Hair follicle dermal papilla cell (primary cell): Measurements from ENCODE around the gene ATCAY. TPM values are rescaled to one million over a fixed set of nuclear protein-coding genes. Genes with fewer than 3 reads are reported as not detected.

ENCODE experiments used
- small RNA-seq: library from RNA; depleted of rRNA; stranded (forward); fragments of <200 nt; gene quantifications from one replicate; pipeline ENCODE3, GENCODE V24; 2012
- total RNA-seq: library from RNA; depleted of rRNA; stranded (reverse); fragments of >200 nt; gene quantifications from 2 replicates; pipeline ENCODE4 v1.2.3, GENCODE V29; 2012

ATCAY gene
- total RNA-seq, result not detected in 2 replicates

GRCh38 chr19:3880471-3881271 is at the start of gene ATCAY:
Gene ATCAY, plus strand, starts transcription at chr19:3880685. Its CDS starts 5,083 bp downstream, at chr19:3885768.

GRCh38 chr19:3868770-3869456 is 11.6 kb upstream of the ATCAY start, which contains the start of gene ZFR2:
Gene ZFR2, minus strand, starts transcription at chr19:3869038. Its CDS starts 21 bp downstream, at chr19:3869017.

GRCh38 chr19:3932931-3933810 is 52.7 kb downstream of the ATCAY start, which contains the start of gene NMRK2:
Gene NMRK2, plus strand, starts transcription at chr19:3933069. Its CDS starts 603 bp downstream, at chr19:3933672.

GRCh38 chr19:3970808-3971598 is 90.5 kb downstream of the ATCAY start, which contains the start of gene DAPK3:
Gene DAPK3, minus strand, starts transcription at chr19:3971099. Its CDS starts 1,364 bp downstream, at chr19:3969735.

Small RNA genes lying within 50 kb of the gene (small RNA-seq; reads per million reads assigned to genes)
- not detected for gene RN7SL202P

Other genes starting within 250 kb of the ATCAY start
- 42.3 and 43.3 TPM in 2 replicates for gene PIP5K1C, start 180.2 kb upstream of the ATCAY start, total RNA-seq
- not detected in 2 replicates for gene TJP3, start 172.3 kb upstream of the ATCAY start, total RNA-seq
- gene APBA3, start 119.0 kb upstream of the ATCAY start, total RNA-seq, result 22.1 and 22.5 TPM in 2 replicates
- 21.1 and 38.6 TPM in 2 replicates for gene MRPL54, start 118.0 kb upstream of the ATCAY start, total RNA-seq
- gene RAX2, start 108.5 kb upstream of the ATCAY start, total RNA-seq, result not detected in 2 replicates
- gene MATK, start 94.3 kb upstream of the ATCAY start, total RNA-seq, result not detected in 2 replicates
- gene ZFR2, start 11.6 kb upstream of the ATCAY start, total RNA-seq, result under 0.01 TPM in 1 of 2 replicates, not detected in the other
- gene NMRK2, start 52.4 kb downstream of the ATCAY start, total RNA-seq, result not detected in 2 replicates
- 183 and 257 TPM in 2 replicates for gene DAPK3, start 90.4 kb downstream of the ATCAY start, total RNA-seq
- 3,111 and 3,559 TPM in 2 replicates for gene EEF2, start 104.8 kb downstream of the ATCAY start, total RNA-seq
- gene PIAS4, start 127.1 kb downstream of the ATCAY start, total RNA-seq, result 22.0 and 25.2 TPM in 2 replicates
- gene ZBTB7A, start 186.2 kb downstream of the ATCAY start, total RNA-seq, result 53.7 and 60.8 TPM in 2 replicates
- gene MAP2K2, start 243.4 kb downstream of the ATCAY start, total RNA-seq, result 150 and 156 TPM in 2 replicates